GM12874 (cell line): ENCODE data around the gene OXLD1.

ENCODE experiments used
- CTCF ChIP-seq: IDR thresholded peaks from 2 replicates; pipeline ENCODE4 v1.5.1; 2011; ENCODE audit warnings: low read depth, mild to moderate bottlenecking, control low read depth, low read length, moderate library complexity; ENCODE audit not compliant: insufficient read depth

The OXLD1 gene

GRCh38 chr17:81644496-81644895 is 21.9 kb downstream of the OXLD1 start:
- TF ChIP-seq CTCF: no peak

GRCh38 chr17:81641825-81642489 is 24.4 kb downstream of the OXLD1 start:
- TF ChIP-seq CTCF: no peak

- TF ChIP-seq CTCF: no peak
These were observed 26.4 kb downstream of the OXLD1 start for GRCh38 chr17:81640011-81640410.

- no peak for TF ChIP-seq CTCF
These were observed 27.7 kb downstream of the OXLD1 start for GRCh38 chr17:81638683-81639082.

GRCh38 chr17:81636505-81637288 is 29.7 kb downstream of the OXLD1 start, which contains the start of the genes NPLOC4 and TSPAN10:
TSS of gene NPLOC4 (minus strand) at chr17:81637112. CDS start at chr17:81636930, 182 bp downstream.
TSS of gene TSPAN10 (plus strand) at chr17:81637196. CDS start at chr17:81642413, 5,217 bp downstream.
- TF ChIP-seq CTCF: no peak

- TF ChIP-seq CTCF: no peak
These were observed 30.4 kb downstream of the OXLD1 start for GRCh38 chr17:81635973-81636504.

- no peak for TF ChIP-seq CTCF
These were observed 31.0 kb downstream of the OXLD1 start for GRCh38 chr17:81635431-81635830.
